Stomach (tissue), 4 donors: ENCODE results near the gene CXCL1.

Source experiments
- POLR2A ChIP-seq, 4 donors: fragments of 450-650 bp; IDR thresholded peaks; one replicate each; pipeline ENCODE4 v1.6.1; 2016; ENCODE audit warnings: antibody characterized with exemption in 4 of 4, control low read depth in 2 of 4, mild to moderate bottlenecking in 1 of 4, moderate library complexity in 1 of 4
- TF ChIP-seq, protein P1 (sequence below), 7 experiments: fragments of 450-650 bp in 4 of 7; fragments of 200-600 bp in 3 of 7; sonication (generic) in 3 of 7; IDR thresholded peaks; one replicate each; pipeline ENCODE4 v1.5.1; 2016 to 2019; ENCODE audit warnings: antibody characterized with exemption in 7 of 7, control low read depth in 2 of 7, mild to moderate bottlenecking in 1 of 7

GRCh38 chr4:73848183-73848777, 20.9 kb upstream of the CXCL1 start:
- TF ChIP-seq, protein P1, sequence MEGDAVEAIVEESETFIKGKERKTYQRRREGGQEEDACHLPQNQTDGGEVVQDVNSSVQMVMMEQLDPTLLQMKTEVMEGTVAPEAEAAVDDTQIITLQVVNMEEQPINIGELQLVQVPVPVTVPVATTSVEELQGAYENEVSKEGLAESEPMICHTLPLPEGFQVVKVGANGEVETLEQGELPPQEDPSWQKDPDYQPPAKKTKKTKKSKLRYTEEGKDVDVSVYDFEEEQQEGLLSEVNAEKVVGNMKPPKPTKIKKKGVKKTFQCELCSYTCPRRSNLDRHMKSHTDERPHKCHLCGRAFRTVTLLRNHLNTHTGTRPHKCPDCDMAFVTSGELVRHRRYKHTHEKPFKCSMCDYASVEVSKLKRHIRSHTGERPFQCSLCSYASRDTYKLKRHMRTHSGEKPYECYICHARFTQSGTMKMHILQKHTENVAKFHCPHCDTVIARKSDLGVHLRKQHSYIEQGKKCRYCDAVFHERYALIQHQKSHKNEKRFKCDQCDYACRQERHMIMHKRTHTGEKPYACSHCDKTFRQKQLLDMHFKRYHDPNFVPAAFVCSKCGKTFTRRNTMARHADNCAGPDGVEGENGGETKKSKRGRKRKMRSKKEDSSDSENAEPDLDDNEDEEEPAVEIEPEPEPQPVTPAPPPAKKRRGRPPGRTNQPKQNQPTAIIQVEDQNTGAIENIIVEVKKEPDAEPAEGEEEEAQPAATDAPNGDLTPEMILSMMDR (IDR thresholded peaks at IDR 0.05), result no peak
- TF ChIP-seq POLR2A (IDR thresholded peaks at IDR 0.05), result no peak
